HG03280 (cell line): ENCODE measurements around the gene EPHA8.

Source experiments
- ATAC-seq: cut with Tn5 transposase; IDR thresholded peaks from one replicate; pipeline ENCODE4 v1.9.1; 2021; ENCODE audit warnings: mild to moderate bottlenecking, moderate library complexity; ENCODE audit not compliant: unreplicated experiment

EPHA8 gene

DNA sequence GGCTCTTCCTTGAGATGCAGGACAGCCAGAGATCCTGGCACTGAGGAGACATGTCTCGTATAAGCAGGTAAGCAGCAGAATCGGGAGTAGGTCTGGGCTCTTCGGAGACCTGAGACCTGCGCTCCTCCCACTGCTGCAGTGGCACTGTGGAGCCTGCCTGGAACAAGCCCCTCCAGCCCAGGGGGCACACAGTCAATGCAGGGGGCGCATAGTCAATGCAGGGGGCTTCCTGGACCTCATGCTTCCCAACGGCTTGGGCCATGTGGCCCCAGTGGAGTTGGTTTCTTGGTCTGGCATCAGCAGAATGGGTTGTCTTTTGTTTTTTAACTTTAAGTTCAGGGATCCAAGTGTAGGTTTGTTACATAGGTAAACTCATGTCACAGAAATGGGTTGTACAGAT lies 27.9 kb upstream of the EPHA8 start:
- ATAC-seq, result no peak

DNA sequence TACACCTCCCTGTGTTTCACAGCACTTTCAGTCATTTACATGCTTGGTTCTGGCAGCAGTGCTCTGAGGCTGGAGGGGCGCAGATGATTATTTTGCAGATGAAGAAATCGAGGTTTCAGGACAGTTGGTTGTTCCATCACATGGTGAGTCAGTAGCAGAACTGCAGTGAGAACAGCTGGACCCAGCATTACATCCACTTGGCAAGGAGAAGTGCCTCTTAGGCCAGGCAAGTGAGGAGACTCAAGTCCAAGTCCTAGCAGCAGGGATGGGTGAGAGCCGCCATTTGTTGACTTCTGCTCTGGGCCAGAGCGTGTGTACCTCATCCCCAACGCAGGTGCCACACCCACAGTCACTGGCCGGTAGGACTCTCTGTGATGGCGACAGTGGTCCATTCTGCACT lies 26.8 kb upstream of the EPHA8 start:
- ATAC-seq, result no peak

DNA sequence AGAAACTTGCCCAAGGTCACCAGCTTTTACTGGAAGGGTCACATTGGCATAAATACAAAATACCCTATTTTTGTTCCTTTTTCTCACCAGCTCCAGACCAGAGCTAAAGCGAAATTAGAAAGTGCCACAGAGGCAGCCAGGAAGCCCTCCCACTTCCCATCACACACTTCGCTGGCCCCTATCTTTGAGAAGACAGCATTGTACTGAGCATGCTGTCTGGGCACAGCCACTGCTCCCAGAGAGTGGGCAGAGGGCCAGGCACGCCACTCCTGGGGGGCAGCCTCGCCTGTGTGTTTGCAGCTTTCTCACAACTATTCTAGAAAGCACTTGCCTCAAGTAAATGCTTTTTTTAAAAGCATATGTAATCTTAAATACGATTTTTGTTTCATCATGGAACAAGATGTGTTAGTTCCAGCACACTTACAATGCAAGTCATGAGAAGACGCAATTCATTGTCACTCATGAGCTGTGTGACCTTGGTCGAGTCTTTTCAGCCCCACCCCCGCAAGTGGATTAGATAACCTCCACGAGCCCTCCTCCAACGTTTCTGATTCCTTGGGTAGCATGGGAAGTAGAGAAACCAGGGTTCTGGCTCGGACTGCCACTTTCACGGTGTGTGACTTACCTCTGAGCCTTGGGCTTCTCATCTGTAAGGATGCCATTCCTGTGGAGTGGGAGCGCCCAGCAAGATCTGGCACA lies 25.7 kb upstream of the EPHA8 start:
- no peak for ATAC-seq

DNA sequence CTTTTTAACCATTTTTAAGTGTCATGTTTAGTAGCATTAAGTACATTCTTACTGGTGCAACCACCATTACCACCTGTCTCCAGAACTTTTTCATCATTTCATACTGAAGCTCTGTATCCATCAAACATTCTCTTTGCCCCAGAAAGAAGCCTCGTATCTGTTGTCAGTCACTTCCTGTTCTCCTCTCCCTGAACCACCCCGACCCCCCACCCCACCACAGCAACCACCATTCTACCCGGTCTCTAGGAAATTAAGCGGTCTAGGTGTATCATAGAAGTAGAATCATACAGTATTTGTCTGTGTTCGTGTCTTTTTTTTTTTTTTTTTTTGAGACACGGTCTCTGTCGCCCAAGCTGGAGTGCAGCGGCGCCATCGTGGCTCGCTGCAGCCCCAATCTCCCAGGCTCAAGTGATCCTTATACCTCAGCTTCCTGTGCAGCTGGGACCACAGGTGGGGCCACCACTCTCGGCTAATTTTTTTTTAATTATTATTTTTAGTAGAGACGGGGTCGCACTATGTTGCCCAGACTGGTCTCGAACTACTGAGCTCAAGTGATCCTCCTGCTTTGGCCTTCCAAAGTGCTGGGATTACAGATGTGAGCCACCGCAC lies 23.7 kb upstream of the EPHA8 start:
- ATAC-seq, result no peak

DNA sequence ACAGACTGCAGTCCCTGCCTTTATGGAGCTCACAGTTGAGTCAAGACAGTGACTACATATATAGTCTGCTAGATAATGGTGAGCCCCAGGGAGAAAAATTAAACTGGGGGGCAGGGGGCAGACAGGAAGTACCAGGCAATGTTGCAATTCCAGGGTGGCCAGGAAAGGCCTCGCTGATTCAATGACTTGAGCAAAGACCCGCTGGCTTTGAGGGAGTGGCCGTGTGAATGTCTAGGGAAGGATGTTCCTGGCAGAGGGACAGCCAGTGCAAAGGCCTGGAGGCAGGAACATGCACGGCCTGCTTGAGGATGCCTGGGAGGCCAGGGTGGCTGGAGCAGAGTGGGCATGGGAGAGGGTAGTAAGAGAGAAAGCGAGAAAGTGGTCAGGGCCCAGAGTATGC lies 23.0 kb upstream of the EPHA8 start:
- no peak for ATAC-seq

DNA sequence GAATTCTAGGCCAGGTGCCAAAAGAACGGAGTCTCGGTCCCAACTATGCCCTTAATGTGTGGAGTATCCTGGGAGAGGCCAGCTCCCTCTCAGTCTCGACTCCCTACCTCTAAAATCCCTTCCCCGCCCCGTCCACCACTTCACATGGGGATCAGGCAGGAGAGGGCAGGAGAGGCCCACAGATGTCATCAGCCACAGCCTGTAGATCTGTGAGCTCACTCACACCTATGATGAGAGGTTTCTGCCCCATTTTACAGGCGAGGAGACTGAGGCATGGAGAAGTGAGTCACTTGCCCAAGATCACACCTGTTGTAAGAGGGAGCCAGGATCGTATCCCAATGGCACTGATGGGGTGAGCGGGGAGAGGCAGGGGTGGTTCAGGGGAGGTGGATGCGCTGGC lies 20.4 kb upstream of the EPHA8 start:
- ATAC-seq, result no peak

DNA sequence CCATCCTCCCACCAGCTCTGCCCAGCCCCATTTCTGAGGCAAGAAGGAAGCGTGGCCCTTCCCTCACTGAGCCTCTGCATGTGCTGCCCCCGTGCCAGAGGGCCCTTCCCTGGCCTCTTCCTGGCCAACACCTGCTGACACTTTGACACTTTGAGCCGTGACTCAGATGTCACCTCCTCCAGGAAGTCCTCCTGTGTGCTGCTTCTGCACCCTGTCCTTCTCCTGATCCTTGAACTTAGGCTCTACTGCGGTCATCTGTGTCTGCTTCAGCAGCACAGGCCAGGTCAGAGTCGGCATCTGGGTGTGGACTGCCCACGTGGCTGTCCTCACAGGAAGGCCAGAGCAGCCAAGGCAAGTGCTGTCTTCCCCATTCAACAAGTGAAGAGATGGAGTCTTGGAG lies 19.6 kb upstream of the EPHA8 start:
- ATAC-seq, result no peak

DNA sequence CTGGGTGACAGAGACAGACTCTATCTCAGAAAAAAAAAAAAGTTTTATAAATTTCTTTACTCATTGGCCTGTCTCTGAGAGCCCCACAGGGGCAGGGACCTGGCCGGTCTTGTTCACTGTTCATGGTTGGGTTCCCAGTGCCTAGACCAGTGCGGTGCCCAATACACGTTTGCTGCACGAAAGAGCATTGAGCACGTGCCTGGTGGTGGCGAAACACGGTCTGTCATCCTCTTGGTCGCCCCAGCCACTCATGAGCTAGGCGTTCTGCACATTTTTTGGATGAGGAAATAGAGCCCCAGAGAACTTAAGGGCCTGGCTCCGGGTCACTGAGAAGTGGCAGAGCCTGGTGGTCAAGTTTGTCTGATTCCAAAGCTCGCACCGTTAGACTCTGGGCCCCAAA lies 18.7 kb upstream of the EPHA8 start:
- no peak for ATAC-seq

DNA sequence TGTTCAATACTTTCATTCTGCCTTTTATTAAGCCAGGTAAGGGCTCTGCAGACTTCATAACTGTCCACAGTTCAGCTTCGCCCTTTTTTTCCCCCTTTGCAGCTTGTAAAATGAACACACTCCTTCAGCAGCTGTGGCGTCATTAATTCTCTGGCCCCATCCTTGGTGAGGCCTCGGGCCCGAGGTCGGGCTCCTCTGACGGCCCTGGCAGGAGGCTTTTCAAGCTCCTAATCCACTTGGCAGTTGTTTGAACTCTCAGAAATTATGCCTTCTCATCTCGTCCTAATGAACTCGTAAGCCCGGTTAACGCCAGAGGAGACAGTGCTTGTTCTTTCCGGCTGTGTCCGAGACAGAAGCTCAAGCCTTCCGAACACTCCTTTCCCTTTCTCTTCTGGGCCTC lies 18.1 kb upstream of the EPHA8 start:
- ATAC-seq, result no peak

DNA sequence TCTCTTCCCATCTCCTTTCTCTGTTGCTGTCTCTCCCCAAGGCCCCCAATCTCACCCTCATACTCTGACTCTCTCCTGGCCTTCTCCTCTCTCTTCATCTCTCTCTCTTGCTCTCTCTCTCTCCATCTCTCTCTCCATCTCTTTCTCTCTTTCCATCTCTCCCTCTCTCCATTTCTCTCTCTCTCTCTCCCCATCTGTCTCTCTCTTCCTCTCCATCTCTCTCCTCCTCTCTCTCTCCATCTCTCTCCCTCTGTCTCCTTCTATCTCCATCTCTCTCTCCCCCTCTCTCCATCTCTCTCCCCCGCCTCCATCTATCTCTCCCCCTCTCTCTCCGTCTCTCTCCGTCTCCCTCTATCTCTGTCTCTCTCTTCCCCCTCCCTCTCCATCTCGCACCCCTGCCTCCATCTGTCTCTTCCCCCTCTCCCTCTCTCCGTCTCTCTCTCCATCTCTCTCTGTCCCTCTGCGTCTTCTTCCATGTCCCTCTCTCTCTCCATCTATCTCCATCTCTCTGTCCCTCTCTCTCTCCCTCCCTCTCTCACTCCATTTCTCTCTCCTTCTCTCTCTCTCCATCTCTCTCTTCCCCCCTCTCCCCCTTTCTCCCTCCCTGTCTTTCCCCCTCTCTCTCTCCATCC lies 16.0 kb upstream of the EPHA8 start:
- no peak for ATAC-seq

DNA sequence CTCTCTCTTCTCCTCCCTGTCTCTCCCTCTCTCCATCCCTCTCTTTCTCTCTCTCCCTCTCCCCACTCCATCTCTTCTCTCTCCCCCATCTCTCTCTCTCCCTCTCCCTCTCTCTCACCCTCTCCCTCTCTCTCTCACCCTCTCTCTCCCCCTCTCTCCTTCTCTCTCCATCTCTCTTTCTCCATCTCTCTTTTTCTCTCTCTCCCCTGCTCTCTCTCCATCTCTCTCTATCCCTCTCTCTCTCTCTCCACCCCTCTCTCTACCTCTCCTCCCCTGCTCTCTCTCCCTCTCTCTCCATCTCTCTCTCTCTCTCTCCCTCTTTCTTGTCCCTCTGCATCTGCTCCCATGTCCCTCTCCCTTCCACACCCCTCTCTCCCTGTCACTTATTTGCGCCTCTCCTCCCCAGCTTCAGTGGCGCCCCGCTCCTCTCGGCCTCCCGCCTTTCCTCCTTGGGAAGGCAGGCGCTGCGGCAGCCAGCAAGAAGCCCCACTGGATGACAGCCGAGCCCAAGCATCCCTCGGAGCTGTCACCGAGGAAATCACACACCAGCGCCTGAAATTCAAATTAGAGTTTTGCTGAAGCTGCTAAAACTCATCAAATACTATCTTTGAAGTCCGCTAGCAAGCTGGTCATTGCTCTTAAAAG lies 15.3 kb upstream of the EPHA8 start:
- no peak for ATAC-seq

DNA sequence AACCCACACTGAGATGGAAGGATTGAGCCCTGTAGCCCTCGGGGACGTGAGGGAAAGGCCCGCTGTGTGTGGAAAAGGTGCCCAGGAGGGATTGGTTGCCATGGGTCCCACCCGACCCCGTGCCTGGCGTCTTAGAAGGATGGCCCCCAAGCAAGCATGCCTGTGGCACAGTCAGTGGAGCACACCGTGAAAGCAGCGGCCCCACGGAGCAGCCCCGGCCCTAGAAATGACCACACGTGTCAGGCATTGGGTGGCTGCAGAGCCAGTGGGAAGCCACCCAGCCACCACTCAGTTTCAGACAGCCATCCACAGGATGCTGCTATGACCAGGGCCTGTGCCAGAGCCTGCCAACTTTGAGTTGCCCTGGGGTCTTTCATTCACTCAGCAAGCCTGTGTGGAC lies 13.3 kb upstream of the EPHA8 start:
- ATAC-seq, result no peak

DNA sequence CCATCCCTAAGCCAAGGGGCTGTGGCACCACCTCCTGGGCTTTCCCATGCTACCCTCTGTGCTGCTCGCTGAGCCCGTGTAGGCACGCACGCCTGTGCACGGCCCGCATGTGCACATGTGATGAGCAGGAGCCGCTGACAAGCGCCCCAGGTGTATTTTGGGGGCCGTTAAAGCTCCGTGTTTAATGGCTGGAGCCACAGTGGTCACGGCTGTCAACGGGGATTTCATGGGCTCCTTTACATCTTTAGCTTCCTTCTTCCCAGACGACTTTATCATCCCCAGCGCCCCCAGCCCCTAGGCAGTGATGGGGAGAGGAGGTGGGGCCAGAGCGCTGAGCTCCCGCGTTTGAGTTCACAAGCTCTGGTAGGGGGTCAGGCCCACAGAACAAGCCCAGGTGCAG lies 11.7 kb upstream of the EPHA8 start:
- ATAC-seq, result no peak

DNA sequence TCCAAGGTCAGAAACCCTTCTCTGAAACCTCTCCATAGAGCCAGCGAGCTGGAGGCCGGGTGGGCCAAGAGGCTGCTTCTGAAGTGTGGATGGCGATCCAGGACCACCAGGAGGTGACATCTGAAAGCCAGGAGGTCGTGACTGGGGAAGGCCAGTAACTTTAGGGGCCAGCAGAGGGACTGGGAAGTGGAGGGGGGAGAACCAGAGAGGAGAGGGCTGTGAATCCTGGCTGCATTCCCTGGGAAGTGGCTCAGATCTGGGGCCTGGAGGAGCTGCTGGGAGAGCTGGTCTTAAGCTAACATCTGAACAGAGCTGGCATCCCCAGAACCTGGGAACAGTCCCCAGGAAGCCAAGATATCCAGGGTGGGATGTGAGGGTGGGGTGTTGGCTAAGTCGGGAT lies 11.3 kb upstream of the EPHA8 start:
- ATAC-seq, result no peak

DNA sequence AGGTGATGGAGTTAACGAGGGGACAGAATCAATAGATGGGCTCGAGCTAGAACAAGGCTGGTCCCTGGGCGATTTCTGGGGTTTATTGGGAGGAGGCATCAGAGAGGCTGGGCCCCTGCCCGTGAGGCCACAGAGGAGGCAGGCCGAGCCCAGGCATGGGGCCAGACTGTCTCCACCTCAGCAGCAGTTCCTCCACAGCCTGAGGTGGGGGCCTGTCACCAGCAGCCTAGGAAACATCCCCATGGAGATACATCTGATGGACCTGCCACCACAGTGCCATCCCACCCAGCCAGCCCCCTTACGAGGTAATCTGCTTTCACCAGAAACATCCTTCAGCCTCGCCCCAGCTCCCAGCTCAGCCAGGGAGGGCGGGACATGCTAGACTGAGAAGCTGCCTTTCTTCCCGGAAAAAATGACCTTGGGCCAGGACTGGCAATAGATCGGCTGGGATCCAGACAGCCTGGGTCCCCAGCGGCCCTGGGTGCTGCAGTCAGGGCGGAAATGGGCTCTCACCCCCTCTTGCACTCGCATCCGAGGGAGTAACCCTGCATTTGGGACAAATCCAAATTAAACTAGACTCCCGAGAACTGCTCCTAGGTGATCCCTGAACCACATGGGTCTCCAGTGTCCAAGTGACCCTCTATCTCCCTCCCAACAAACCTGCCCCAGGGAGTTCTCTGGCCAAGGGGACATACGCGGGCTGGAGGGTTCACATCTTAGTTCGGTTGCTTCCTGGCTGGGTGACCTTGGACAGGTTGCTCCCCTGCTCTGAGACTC lies 10.0 kb upstream of the EPHA8 start:
- no peak for ATAC-seq

DNA sequence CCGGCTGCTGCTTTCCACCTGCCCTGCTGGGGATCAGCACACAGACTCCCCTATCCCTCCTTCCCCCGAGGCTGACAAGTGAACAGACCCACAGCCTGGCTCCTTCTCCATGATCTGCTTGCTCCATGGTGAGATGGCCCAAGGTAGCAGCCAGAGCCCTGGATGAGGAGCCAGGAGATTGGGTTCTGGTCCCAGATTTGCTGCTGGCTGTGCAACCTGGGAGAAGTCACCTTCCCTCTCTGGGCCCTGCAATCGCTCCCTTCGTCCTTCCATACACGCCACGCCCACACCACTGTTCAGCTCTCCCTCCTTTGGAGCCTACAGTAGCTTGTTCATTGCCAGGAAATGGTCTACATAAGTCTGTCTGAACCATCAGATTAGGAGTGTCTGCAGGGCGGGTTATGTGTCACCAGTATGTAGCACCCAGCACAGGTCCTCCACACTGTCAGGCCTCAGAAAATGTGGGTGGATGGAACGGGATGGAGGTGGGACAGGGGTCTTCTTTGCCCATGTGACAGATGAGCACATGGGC lies 9.2 kb upstream of the EPHA8 start:
- no peak for ATAC-seq

DNA sequence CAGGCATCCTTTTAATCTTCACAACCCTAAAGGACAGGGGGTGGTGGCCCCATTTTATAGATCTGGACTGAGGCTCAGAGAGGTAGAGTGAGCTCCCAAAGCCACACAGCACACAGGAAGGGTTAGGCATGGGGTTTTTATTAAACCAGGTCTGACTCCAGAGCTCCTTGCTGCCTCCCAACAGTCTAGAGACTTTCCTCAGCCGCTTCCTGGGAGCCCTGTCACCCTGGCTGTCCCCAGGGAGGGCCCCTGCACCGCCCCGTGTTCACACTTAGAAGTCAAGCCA lies 8.0 kb upstream of the EPHA8 start:
- ATAC-seq, result no peak

DNA sequence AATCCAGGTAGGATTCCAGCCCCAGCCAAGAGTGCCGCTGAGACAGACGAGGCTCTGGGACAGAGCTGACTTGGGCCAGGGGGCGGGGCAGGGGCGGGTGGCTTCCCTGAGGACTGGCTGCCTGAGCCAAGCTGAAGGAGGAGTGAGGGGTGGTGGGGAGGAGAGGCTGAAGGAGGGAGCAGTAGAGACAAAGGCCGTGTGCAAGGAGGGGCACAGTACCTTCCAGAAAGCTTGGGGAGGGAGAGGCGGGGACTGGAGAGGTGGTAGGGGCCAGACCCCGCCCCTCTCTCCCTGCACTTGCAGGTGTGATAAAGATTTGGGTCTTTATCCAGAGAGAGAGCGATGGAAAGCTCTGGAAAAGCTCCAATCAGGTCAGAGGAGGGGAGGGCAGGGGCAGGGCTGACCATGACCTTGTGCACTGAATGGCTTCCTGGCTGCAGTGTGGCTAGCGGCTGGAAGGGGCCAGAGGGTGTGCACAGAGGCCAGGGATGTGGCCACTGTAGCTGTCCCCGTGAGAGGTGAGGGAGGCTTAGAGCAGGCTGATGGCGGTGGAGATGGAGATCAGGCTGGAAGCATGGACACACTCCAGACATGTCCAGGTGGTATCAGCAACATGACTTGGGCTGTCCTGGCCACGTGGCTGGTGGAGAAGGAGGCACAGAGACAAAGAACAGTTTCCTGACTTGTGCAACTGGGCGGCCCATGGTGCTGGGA lies 6.7 kb upstream of the EPHA8 start:
- no peak for ATAC-seq

DNA sequence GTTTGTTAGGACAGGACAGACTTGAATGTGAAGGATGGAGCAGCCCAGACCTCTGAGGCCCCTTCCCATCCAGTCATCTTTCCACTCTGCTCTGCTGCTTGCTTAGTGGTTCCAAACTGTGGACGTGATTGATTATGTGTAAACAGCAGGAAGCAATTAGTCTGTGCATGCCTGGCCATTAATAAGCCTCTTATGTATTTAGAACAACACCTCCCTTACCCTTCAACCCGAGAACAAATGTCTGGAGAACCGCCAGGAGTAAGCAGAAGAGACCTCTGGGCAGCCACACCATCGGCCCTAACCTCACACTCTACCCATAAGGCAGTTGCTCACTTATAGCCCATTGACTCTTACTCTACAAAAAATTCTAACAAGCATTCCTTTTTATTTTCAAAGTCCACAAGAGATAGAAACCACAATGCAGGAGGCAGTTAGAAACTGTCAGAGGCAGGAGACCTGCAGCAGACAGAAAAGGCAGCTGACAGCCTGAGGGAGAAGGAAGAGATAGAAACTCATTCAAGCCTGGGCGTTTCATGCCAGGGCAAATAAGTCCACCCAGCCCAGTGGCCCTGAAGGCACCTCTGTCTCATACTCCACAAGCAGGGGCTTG lies 5.8 kb upstream of the EPHA8 start:
- ATAC-seq, result no peak
